ENCODE measurements around the gene ABHD16B. TPM values are rescaled to one million over a fixed set of nuclear protein-coding genes. Genes with fewer than 3 reads are reported as not detected.
"Not testable (repeated sequence)": the region's sequence is repeated elsewhere in the genome, so short reads cannot be mapped to it uniquely, and the experiment has no call there.

ABHD16B gene
- total and polyA plus RNA-seq, 5 experiments from 2014 or later: 0.29 to 0.60 (median 0.57) TPM; not detected in 2

DNA sequence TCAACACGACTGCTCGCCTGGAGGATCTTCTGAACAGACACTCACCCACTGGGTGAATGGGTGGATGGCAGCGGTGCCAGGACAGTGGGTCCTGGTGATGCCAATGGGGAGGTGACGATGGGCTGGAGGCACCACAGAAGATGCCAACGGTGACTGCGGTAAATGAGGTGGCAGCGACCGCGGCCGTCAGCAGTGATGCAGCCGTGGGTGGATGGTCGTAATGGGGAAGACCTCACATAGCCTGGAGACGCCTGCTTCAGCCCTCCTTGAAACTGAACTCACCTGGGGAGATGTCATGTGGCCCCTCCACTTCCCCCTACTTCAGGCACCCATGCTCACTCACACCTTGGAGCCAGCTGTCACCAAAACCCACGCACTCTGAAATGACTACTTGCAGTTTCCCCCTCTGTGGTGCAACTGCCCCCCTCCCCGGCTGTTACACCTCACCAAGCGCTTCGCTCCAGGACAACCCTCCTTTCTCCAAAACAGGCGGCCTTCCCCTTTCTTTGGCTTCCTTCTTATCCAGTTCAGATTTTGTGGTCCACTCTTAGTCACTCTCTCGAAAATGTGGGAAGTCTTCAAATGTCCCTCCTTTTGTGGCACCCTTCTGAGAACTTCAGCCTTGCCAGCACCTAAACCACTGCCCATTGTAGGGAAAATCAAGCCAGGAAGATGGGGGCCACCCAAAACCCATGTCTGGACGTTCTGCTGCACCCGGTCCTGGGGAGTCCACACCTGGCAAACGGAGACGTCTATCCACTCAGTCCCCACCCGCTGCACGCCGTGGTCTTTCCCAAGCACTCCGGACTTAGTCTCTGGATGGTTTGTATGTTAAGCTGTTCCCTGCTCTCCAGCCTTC lies 10.4 kb upstream of the ABHD16B start:
- Mint-ChIP-seq H3K4me1 (peaks cover 3 to 12% (median 11%) of the 10 kb centered on the region in 4 donors), H3K4me3 (peak overlapping the region in 2 of 10 donors; percentile 14 to 38), H3K9me3 (no peaks in the 10 kb centered on the region), H3K36me3 (no peaks in the 10 kb centered on the region), H3K27ac (peak overlapping the region in 2 of 10 donors; percentile 25 to 33), H3K27me3 (peaks cover 1 to 22% (median 12%) of the 10 kb centered on the region in 5 donors)
- peak in 1 of 10 donors; percentile 34 for DNase-seq
- peak in 1 of 2 donors; percentile 22 for ATAC-seq
- POLR2A ChIA-PET: no interaction called here

DNA sequence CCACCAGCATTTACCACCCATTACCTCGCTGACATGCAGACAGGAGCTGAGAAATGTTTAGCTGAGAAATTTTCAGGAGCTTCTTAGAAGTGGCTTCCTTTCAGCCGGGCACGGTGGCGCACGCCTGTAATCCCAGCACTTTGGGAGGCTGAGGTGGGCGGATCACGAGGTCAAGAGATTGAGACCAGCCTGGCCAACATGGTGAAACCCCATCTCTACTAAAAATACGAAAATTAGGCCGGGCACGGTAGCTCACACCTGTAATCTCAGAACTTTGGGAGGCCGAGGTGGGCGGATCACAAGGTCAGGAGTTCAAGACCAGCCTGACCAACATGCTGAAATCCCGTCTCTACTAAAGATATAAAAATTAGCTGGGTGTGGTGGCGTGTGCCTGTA lies 9.8 kb upstream of the ABHD16B start:
- ATAC-seq, H3K4me1 Mint-ChIP-seq, H3K9me3 Mint-ChIP-seq, H3K27ac Mint-ChIP-seq, H3K36me3 Mint-ChIP-seq, H3K4me3 Mint-ChIP-seq, POLR2A ChIA-PET: not testable (repeated sequence)
- DNase-seq: peak in 1 of 10 donors; percentile 40
- peaks cover 1 to 19% (median 11%) of the 10 kb centered on the region in 5 donors for H3K27me3 Mint-ChIP-seq

DNA sequence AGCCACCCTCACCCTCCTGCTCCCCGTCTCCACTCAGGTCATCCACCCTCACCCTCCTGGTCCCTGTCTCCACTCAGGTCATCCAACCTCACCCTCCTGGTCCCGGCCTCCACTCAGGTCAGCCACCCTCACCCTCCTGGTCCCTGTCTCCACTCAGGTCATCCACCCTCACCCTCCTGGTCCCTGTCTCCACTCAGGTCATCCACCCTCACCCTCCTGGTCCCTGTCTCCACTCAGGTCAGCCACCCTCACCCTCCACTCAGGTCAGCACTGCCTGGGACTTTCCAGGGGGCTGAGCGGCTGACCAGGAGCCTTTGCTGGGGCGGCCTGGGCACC lies 7.6 kb upstream of the ABHD16B start:
- not testable (repeated sequence) for ATAC-seq, H3K27ac Mint-ChIP-seq, DNase-seq, H3K36me3 Mint-ChIP-seq, H3K9me3 Mint-ChIP-seq, H3K4me3 Mint-ChIP-seq
- H3K27me3 Mint-ChIP-seq: peaks cover 1 to 19% (median 9%) of the 10 kb centered on the region in 5 donors
- POLR2A ChIA-PET: interaction anchor here (0.6 kb wide), 1 partner anchor 115 kb away, joined by 3 read pairs; no protein-coding TSS in a partner anchor
- H3K4me1 Mint-ChIP-seq: peaks cover 9 to 30% (median 28%) of the 10 kb centered on the region in 4 donors

DNA sequence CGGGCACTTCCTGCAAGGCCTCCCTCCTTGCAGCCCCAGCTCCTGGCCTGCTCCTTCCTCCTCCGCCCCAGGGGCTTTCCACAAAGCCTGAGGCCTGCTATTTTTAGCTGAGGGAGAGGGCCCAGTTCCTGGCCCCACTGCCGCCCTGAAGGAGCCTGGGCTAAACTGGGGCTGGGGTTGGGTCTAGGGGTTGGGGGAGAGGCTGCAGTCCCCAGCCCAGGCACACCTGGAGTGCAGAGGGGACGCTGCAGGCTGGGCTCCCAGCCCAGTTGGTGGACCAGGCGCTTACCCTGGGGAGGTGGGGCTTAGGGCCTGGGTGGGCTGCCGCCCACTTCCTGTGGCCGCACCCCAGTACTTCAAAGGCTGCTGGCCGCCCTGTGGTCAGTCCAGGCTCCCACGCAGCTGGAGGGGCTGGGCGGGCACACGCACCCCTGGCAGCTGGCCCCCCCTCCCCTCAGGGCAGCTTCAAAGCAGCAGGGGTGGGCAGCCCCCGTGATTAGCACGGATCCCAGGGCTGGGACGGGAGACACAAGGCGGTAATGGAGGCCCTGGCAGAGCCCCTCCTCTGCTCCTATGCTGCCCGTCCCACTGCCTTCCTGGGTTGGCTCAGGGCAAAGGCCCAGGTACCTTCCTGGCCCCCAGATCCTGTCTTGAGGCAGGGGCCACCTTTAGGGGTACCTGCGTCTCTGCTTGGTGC lies 7.1 kb upstream of the ABHD16B start:
- Mint-ChIP-seq H3K4me3 (peak overlapping the region in 2 of 10 donors; percentile 31 to 45), H3K4me1 (peaks cover 14 to 35% (median 33%) of the 10 kb centered on the region in 4 donors), H3K27ac (no peak overlapping the region), H3K9me3 (no peaks in the 10 kb centered on the region), H3K27me3 (peaks cover 1 to 16% (median 8%) of the 10 kb centered on the region in 5 donors), H3K36me3 (no peaks in the 10 kb centered on the region)
- peak in 1 of 10 donors; percentile 53 for DNase-seq
- POLR2A ChIA-PET: interaction anchor here (0.6 kb wide), 1 partner anchor 115 kb away, joined by 3 read pairs; no protein-coding TSS in a partner anchor
- peak; percentile 34 to 44 for ATAC-seq

DNA sequence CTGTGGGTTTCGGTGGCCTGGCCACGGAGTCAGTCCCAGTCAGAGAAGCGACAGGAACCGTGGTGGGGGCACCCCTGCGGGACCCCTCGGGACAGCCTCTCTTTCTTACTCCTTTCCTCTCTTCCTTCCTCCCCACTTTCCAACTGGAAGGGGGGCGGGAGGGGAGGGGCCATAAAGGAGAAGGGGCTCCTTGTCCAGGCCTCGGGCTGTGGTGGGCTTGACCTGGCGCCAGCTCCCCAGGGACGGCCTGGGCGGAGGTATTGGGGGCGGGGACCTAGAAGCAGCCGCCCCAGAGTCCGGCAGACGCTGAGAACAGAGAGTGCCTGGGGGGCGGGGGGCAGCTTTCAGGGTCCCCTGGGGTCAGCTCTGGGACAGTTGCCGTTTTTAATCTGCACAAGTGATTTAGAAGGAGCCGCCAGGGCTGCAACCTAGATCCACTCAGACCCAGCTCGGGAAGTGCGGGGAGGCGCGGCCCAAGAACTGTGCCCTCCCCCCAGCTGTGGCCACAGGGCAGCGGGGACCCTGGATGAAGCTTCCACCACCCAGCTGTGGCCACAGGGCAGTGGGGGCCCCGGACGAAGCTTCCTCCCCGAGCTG lies 6.4 kb upstream of the ABHD16B start:
- POLR2A ChIA-PET: interaction anchor here (1.3 kb wide), 1 partner anchor 10 kb away, joined by 10 read pairs; the partner anchor contains the start of gene TPD52L2
- DNase-seq (no peak), ATAC-seq (no peak)
- peak overlapping the region in 2 of 10 donors; percentile 31 to 45 for H3K4me3 Mint-ChIP-seq
- H3K4me1 Mint-ChIP-seq: peaks cover 14 to 41% (median 38%) of the 10 kb centered on the region in 4 donors
- H3K27me3 Mint-ChIP-seq: peaks cover 1 to 14% (median 8%) of the 10 kb centered on the region in 5 donors
- H3K9me3 Mint-ChIP-seq: no peaks in the 10 kb centered on the region
- no peaks in the 10 kb centered on the region for H3K36me3 Mint-ChIP-seq
- no peak overlapping the region for H3K27ac Mint-ChIP-seq

DNA sequence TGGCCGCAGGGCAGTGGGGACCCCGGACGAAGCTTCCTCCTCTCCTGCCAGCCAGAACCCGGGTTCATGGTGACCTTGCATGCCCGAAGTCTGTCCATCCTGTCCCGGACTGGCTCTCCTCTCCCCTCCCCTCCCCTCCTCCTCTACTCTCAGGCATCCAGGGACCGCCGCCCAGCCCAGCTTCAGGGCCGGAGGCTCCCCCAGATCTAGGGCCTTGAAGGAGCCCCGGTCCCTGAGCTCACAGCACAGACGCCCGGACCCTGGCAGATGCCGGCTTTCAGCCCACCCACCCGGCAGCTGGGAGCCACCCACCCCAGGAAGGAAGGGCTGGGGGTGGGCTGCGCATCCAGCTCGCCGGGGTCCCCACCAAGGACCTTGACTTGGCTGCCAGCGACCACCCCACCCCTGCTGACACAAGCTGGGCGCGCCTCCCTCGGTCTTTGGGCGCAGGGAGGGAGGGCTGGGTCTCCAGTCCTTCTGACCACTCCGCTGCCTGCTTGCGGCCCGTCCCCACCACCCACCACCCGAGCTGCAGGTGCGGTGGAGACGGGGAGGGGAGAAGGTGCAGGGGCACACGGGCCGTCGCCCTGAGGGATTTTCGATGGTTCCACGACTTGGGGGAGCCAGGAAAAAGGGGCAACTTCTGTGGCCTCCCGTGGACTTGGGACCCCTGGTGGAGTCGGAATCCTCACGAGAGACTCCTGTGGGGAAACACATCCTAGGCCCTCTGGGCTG lies 5.8 kb upstream of the ABHD16B start:
- Mint-ChIP-seq H3K4me3 (no peak overlapping the region), H3K36me3 (peaks cover 0 to 2% (median under 1%) of the 10 kb centered on the region in 3 donors), H3K9me3 (no peaks in the 10 kb centered on the region), H3K27ac (no peak overlapping the region), H3K27me3 (peaks cover under 1 to 13% (median 8%) of the 10 kb centered on the region in 5 donors), H3K4me1 (peaks cover 14 to 40% (median 37%) of the 10 kb centered on the region in 4 donors)
- POLR2A ChIA-PET: interaction anchor here (1.3 kb wide), 1 partner anchor 9 kb away, joined by 10 read pairs; the partner anchor contains the start of gene TPD52L2
- DNase-seq: no peak
- ATAC-seq: no peak

DNA sequence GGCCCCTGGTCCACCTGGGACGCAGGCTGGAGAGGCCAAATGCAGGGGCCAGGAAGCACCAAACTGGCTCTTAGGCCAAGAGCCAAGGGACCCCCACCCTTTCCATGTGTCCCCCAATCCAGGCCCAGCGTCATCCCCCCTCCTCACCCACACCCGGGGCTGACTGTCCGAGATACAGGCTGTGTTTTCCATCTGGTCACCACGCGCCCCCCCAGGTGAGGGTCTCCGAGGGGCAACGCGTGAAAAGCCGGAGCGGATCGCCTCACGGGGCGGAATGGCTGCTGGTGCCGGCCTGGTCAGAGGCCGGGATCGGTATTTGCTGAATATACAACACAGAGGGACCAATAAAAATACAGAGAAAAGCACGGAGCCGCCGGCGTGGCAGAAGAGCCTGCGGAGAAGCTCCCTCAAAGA lies 5.2 kb upstream of the ABHD16B start:
- Mint-ChIP-seq H3K27ac (peak overlapping the region in 2 of 10 donors; percentile 11 to 28), H3K4me3 (no peak overlapping the region), H3K27me3 (peaks cover 0 to 7% (median 5%) of the 10 kb centered on the region in 5 donors), H3K36me3 (peaks cover 0 to 4% (median 4%) of the 10 kb centered on the region in 3 donors), H3K9me3 (no peaks in the 10 kb centered on the region), H3K4me1 (peaks cover 14 to 41% (median 32%) of the 10 kb centered on the region in 4 donors)
- no peak for ATAC-seq
- DNase-seq: no peak
- POLR2A ChIA-PET: interaction anchor here (0.5 to 1.3 kb wide), 2 partner anchors 8 to 105 kb away, joined by 3 to 10 read pairs; partner anchors contain the start of gene TPD52L2

DNA sequence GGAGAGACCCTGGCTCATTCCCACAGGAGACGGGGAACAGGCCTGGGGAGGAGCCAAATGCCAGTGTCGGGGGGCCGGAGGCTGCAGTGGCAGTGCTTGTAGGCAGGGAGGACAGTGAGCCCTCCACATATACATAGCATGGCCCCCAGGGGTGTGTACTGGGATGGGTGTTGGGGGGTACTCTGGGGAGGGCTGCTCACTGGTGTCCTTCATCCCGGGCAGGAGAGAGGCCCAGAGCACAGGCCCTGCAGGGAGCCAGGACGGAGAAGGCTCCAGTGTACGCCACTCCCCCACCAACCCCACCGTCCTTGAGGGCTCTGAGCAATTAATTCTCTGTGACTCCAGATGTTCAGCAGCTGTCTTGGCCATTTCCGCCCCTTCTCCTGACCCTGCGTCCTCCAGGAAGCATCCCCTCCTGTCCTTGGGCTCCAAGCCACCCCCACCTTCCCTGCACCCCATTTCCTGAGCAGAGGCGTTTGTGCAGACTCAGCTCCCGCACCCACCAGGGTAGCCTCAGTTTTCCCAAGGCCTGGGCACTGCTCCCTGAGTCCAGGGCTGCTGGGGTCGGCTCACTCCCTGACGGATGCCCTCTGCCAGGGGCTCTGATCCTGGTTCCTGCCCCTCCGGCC lies 3.4 kb upstream of the ABHD16B start:
- DNase-seq (no peak), ATAC-seq (no peak)
- peak overlapping the region in 7 of 10 donors; percentile 49 to 85 (median 75) for H3K4me3 Mint-ChIP-seq
- H3K36me3 Mint-ChIP-seq: peaks cover 0 to 4% (median 4%) of the 10 kb centered on the region in 3 donors
- no peaks in the 10 kb centered on the region for H3K27me3 Mint-ChIP-seq
- no peaks in the 10 kb centered on the region for H3K9me3 Mint-ChIP-seq
- H3K4me1 Mint-ChIP-seq: peaks cover 12 to 41% (median 33%) of the 10 kb centered on the region in 4 donors
- POLR2A ChIA-PET: interaction anchor here (0.7 to 1.3 kb wide), 3 partner anchors 110 to 337 kb away, joined by 3 to 4 read pairs (median 3); partner anchors contain the start of gene PPDPF
- peak overlapping the region; percentile 24 to 94 (median 78) for H3K27ac Mint-ChIP-seq

DNA sequence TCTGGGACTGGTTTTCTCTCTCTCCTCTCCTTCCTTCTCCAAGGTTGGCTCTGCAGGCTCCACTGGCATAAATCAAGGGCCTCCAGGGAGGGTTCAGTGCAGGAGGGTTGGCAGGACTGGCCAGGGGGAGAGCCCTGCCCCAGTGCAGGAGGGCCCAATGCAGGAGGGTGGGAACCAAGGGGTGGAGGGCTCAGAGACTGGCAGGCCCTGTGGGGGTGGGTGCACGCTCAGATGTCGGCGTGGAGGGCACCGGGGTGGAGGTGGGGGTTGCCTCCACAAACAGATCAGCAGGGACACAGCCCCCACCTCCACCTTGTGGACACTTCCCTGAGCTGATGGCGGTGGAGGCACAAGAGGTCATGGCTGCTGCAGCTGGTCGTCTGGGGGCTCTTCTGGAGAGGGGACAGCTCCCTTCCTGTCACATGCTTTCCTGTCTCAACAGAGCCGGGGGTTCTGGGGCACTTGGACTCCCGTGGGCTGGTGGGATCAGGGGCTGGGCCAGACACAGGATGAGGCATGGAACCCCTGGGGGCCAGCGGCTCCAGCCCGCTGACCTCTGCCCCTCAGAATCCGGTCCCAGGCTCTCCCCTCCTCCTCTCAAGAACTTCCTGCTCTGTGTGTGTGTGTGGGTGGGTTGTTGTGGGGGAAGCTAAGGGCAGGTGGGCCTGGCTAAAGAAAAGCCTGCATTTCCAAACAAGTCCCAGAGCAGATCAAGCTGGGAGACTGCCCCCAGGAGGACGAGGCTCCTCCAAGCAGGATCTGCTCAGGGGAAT lies 2.7 kb upstream of the ABHD16B start:
- POLR2A ChIA-PET: interaction anchor here (1.0 to 1.3 kb wide), 2 partner anchors 110 to 338 kb away, joined by 3 read pairs; partner anchors contain the start of gene PPDPF
- Mint-ChIP-seq H3K36me3 (peaks cover 0 to 8% (median 6%) of the 10 kb centered on the region in 3 donors), H3K27me3 (no peaks in the 10 kb centered on the region), H3K4me3 (peak overlapping the region; percentile 52 to 85 (median 74)), H3K9me3 (no peaks in the 10 kb centered on the region), H3K27ac (peak overlapping the region; percentile 77 to 94 (median 89)), H3K4me1 (peaks cover 18 to 45% (median 40%) of the 10 kb centered on the region in 4 donors)
- no peak for DNase-seq
- peak; percentile 31 to 44 for ATAC-seq

DNA sequence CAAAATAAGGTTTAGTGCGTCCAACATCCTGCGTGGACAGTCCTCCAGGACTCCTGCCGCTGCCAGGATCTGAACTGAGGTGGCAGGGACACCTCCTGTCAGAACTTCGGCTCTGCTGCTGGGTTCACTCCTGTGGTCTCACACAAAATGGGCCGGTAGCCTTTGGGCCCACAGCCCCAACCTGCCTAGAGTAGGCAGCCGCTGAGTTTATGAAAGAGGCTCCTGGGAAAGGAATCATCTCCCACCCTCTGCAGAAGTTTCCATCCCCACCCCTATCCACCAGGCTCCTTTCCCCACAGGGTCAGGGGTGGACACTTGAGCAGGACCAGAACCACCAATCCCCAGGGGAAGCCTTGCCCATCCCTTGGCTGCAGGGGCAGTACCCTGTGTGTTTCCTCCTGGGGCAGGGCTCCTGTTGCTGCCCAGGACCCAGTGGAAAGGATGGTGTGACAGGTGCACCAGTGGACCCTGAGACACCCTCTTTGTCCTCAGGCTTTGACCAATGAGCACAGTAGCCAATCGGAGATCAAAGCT lies 2.1 kb upstream of the ABHD16B start:
- no peaks in the 10 kb centered on the region for H3K9me3 Mint-ChIP-seq
- POLR2A ChIA-PET: interaction anchor here (0.6 to 1.3 kb wide), 3 partner anchors 109 to 338 kb away, joined by 3 read pairs; partner anchors contain the start of gene PPDPF
- H3K4me1 Mint-ChIP-seq: peaks cover 21 to 50% (median 46%) of the 10 kb centered on the region in 4 donors

More for the DNA sequence above, 2.1 kb upstream of the ABHD16B start:
- Mint-ChIP-seq H3K36me3 (peaks cover 0 to 8% (median 6%) of the 10 kb centered on the region in 3 donors), H3K27ac (peak overlapping the region; percentile 77 to 94 (median 89)), H3K4me3 (peak overlapping the region; percentile 52 to 85 (median 74)), H3K27me3 (no peaks in the 10 kb centered on the region)
- ATAC-seq: no peak
- no peak for DNase-seq

All from naive thymus-derived CD8-positive, alpha-beta T cell (primary cell).